Activated CD8-positive, alpha-beta memory T cell treated with anti-CD3 and anti-CD28 coated beads, Interleukin-2, amount 50 U/mL, for 48 hours (primary cell): Measurements from ENCODE around the gene XRN2.
"Not testable (repeated sequence)": the region's sequence is repeated elsewhere in the genome, so short reads cannot be mapped to it uniquely, and the experiment has no call there.

ENCODE experiments used
- DNase-seq: peaks from one replicate; pipeline ENCODE4 v3.0.0-alpha.2; 2020

The XRN2 gene

DNA sequence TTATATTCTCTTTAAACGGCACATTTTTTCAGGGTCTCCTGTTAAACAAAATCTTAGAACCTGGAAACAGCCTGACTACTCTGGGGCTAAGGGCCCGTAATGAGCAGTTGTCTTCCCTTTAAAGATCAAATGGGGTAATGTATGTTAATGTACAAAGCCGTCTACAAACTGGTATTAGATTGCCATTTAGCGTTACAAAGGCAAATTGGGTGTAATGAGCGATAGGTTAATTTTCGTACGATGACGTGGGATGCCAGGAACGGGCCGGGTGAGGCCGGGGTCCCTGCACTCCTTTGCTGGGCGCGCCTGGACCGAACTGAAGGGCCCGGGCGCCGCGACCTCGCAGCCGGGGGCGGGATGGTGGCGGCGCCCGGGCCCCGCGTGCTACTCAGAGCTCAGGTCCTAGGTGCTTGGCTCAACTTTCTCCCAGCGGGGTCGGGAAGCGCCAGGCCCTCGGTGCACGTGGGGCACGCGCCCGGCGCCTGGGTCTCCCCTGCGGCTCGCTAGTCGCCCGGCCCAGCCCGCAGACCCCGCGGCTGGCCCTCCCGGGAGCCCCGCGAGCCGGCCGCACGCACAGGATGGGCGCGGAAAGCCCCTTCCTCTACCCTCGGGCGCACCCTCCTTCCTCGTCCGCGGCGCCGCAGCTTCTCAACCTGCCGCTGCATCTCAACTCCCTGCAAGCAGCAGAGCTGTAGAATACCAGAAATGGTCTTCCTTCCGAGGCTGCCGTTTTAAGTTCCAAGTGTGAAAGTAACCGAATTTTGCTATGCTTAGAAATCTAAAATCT is 88.2 kb downstream of the XRN2 start:
- DNase-seq, result peak; percentile 55

DNA sequence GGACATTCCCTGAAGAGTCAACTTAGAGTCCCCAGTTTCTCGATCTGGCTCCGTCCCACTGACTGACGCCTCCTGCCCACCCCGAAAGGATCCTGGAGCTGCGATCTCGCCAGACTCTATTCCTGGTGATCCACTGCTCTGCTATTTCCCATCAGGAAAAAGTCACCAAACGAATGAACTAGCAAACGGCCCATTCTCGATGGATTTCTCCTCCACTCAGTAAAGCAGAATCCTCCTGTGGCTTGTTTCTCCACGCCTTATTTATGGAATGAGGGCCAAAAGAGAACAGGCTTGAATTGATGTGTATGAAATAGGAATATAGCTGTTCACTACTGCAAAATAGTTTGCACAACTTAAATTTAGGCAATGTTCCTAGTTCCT is 88.8 kb downstream of the XRN2 start:
- no peak for DNase-seq

DNA sequence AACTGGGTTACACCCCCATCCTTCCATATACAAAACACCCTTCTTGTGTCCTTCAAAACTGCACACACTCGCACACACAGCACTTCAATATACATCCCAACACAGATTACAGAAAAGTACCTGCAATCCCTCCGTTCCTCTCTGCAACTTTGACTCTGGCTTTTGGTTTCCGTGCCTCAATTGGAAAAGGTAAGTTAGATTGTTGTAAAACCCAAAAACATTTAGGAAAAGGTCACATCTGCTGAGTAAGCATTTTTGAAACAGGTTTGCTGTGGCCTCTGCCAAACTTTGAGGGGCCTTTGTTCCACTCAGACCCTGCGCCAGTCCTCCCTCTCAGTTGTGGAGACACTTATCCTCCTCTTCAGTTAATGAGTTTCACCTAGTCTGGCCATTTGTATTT is 90.0 kb downstream of the XRN2 start:
- DNase-seq, result no peak

DNA sequence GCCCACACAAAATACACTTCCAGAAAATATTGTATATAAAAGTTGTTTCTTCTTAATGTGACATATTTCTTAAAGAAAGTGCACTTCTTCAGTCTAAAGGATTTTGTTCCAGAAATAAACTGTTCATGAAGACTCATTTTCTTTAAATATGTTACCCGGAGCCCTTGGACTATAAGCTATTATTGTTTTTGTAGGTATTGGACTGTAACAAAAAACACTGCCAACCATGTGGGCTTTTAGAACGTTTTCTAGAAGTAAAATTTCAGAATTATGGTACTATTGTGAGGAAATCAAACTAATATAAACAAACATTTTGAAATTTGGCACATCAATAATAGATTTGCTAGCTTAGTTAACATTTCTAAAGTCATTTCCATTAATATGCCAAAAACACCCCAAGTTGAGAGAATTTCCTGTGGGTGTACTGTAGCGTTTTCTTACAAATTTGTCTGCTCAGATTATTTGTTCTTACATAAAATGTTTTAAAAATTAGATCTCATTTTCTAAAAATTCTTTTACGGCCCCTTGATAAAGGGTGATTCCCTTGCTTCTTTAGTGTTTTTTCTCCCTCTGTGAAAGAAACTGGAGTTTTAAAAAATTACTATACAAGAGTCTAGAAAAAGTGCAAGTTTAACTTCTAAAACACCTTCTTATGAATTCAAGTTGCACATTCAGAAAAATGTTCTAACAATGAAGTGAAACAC is 90.8 kb downstream of the XRN2 start:
- DNase-seq, result no peak

DNA sequence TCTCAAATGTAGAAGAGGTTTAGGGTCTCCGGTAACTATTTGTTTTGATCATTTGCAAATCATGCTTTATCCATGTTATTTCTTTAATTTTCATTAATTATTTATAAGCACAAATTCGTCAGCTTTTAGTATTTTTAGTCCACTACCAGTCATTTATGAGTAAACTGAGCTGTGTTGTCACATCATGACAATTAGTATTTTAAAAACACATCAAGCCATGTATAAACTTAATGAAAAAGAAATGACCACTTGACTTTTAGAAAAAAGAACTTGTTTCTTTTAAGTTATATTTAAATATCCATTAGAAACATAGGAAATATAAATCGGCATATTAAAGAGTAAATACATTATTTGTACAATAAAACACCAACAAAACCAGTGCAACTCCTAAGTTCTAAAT is 91.4 kb downstream of the XRN2 start:
- no peak for DNase-seq

DNA sequence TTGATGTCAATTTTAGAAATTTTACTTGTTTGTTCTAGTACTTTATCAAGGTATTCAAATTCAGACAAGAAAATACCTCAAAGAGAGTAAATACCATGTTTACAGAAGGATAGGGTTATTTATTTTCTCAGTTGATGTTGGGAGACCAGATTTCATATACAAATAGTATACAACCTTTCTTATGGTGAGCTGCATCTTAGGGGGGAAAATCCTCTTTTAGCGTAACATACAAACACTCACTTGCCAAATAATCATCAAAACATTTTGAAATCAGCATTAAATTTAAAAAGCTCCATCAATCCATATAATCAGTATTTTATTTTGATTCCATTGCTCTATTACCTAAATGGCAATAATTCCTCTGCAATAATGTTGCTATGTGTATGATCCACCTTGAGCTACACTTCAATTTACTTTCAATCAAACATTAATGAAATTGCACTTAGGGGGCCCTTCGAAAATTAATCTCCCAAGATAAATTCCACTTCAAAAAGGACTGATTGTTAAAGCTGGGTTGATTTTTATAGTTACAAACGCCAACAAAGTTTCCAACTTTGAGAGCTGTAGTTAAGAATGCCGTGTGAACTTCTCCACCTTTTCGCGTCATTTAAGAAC is 92.0 kb downstream of the XRN2 start:
- DNase-seq, result no peak

DNA sequence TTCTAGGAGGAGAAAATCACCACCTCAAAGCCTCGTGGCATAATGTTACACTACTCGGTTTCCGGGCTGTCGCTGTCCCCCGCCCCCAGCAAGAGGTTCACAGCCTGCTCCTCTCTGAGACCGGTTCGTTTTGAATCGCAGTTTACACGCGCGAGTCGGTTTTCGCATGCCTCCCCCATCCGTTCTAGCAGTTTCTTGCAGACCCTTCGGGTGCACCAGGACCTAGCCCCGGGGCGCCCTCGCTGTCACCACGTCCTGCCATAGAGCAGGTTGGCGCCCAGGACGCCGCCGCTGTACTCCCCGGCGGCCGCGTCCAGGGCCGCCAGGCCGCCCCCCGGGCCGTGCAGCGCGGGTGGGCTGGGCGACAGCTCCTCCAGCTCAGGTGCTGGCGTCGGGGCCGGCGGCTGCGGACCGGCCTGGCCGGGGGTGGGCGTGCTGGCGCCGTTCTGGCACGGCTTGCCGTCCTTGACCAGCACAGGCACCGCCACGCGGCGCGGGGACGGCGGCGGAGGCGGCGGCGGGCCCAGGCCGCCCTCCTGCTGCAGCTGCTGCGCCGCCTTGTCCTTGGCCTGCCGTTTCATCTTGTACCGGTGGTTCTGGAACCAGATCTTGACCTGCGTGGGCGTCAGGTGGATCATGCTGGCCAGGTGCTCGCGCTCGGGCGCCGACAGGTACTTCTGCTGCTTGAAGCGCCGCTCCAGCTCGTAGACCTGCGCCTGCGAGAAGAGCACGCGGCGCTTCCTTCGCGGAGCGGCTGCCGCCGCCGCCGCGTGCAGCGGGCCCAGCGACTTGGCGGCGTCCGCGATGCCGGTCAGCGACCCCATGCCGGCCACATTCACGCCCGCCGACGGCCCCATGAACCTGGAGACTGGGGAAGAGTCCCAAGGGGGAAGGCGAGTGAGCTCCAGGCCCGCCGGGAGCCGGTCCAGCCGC is 92.8 kb downstream of the XRN2 start:
- peak; percentile 66 for DNase-seq

DNA sequence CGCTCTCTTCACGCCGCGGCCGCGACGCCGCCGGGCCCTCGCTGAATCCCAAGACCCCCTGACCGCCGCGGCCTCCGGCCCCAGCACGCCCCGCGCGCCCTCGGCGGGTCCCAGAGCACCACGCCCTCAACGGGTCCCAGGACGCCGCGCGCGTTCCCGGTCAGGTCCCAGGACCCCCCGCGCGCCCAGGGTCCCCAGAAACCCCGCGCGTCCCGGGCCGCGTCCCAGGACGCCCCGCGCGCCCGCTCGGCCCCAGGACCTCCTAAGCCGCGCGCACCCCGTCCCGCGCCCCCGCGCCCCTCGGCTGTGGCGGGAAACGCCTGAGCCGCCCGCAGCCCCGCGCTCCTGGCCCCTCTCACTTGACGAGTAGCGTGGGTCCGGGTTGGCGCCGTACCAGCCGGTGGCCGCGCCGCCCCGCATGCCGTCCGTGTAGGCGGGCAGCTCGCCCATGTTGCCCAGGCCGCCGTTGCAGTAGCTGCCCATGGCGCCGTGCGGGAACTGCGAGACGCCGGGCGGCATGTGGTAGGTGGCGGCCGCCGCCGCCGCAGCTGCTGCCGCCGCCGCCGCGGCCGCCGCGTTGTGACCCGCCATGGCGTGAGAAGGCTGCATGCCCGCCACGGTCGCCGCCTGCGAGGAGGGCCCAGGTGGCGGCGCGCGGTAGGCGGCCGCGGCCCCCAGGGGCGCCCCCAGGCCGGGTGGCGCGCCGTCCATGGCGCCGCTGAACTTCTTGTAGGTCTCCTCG is 93.6 kb downstream of the XRN2 start:
- peak; percentile 63 for DNase-seq

DNA sequence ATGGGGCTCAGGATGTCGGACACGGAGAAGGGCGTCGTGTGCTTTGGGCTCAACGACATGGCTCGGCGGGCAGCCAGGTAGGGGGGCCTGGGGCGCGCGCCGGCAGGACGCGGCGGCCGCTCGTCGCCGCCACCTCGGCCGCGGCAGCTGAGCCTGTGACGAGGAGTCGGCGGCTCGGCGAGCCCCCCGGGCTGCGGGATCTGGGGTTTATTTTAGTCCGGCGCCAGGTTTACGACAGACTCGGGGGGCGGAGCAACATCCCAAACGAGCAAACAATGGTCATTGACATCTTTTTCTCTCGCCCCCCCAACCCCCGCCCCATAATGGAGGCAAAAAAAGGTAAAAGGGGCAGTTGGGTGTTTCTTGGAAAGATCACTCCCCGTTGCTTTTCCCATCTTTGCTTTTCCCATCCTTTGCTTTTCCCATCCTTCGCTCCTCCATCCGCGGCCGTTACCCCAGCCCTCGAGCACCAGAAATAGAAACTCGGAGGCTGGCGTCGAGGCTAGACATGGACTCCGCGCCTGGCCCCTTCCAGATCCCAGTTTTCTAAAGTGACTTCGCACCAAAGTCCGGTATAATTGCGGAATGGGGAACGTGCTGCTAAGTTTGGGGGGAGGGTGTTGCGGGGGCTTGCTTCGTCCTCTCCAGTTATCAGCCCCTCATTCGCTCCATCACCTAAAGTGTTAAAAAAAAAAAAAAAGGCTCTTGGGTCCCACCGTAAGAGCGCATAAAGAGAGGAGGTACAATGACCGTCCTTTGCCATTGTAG is 94.4 kb downstream of the XRN2 start, which contains the start of gene NKX2-4:
Gene NKX2-4 (minus strand): TSS at position 186 of the 768 bp plus-strand sequence. CDS start 127 bp downstream, at position 59.
- no peak for DNase-seq

DNA sequence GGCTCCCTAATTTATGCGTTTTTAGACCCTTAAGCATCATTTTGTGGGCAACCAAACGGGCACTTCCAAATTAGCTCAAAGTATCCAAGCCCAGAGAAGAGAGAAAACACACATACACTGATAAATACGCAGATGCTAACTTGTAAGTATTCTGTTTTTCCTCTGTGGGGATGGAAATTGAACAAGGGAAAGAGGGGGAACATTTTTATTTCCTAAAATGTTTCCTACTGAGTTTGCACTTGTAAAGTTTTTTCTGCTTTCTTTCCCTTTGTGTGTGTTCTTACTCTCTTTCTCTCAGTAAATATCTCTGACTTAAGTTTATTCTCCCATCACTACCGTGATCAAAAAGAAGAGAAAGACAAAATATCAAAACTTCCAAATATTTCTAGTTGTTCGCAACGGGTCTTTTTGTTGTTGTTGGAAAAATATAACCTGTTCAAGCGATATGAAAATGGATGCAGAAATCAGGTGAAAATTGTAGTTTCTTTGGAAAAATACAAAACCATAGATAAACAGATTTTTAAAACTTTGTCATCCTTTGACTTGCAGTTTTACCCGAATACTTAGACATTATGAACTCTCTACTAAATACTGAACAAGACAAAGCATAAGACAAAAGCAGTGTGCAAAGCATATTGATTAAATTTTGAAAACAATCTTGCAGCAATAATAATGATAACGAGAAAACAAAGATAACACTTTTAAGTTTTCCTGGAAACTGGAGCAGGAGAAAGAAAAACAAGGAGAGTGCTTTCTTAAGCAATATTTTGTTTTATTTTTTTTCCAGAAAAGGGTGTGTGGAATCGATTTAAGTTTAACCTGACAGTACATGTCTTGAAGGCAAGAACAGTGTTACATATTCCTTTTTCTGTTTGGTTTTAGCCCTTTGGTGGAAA is 95.2 kb downstream of the XRN2 start:
- DNase-seq, result no peak

DNA sequence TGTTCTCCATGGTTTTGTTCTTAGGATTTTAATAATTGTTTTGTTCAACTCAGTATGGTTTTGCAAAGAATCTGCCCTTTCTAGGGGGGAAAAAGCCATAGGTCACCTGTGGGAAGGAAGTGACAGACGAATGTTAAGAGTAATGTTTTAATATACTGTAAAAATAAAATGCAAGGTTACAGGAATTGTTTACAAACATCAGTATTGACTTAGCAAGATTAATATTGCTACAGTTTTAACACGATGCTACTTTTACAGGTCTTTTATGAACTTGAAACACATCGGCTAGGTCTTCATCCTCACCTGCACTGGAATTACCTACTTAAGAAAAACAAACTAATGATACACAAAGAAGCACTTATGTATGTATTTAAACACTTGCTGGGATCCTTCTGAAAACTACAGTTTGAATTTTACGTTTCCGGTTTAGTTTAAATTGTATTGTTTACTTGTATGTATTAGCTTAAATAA is 95.9 kb downstream of the XRN2 start:
- no peak for DNase-seq

DNA sequence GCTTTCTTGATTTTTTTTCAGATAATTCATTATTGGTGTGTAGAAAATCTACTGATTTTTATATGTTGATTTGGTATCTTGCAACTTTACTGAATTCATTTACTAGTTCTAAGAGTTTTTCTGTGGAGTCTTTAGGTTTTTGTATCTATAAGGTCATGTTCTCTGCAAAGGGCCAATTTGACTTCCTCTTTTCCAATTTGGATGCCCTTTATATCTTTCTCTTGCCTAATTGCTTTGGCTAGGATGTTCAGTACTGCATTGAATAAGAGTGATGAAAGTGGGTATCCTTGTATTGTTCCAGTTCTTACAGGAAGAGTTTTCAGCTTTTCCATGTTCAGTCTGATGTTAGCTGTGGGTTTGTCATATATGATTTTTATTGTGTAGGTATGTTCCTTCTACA is 108.6 kb downstream of the XRN2 start:
- no peak for DNase-seq

DNA sequence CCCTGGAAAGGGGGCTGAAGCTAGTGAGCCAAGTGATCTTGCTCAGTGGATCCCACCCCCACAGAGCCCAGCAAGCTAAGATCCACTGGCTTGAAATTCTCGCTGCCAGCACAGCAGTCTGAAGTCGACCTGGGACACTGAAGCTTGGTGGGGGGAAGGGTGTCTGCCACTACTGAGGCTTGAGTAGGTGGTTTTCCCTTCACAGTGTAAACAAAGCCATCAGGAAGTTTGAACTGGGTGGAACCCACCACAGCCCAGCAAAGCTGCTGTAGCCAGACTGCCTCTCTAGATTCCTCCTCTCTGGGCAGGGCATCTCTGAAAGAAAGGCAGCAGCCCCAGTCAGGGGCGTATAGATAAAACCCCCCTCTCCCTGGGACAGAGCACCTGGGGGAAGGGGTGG is 110.9 kb downstream of the XRN2 start:
- not testable (repeated sequence) for DNase-seq

DNA sequence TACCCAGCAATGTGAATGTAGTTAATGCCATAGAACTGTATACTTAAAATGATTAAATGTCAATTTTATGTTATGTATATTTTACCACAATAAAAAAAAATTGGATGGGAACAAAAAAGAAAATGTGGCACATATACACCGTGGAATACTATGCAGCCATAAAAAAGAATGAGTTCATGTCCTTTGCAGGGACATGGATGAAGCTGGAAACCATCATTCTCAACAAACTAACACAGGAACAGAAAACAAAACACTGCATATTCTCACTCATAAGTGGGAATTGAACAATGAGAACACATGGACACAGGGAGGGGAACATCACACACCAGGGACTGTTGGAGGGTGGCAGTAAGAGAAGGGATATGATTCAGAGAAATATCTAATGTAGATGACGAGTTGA is 116.0 kb downstream of the XRN2 start:
- not testable (repeated sequence) for DNase-seq

DNA sequence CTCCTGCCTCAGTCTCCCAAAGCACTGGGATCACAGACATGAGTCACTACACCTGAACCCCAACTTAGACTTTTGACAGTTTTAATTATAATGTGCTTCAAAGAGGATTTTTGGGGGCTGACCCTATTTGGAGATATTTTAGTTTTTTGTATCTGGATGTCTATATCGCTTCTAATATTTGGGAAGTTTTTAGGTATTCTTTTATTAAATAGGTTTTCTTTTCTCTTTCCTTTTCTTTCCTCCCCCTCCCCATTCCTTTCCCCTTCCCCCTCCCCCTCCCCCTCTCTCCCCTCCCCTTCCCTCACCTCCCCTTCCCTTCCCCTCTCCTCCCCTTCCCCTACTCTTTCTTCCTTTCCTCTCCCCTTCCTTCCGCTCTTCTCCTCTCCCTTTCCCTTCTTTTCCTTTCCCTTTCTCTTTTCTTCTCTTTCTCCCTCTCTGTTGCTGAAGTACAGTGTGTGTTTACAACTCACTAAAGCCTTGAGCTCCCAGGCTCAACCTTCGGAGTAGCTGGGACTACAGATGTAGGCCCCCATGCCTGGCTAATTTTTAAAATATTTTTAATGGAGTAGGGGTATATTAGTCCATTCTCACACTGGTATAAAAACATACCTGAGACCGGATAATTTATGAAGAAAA is 118.6 kb downstream of the XRN2 start:
- DNase-seq, result no peak

DNA sequence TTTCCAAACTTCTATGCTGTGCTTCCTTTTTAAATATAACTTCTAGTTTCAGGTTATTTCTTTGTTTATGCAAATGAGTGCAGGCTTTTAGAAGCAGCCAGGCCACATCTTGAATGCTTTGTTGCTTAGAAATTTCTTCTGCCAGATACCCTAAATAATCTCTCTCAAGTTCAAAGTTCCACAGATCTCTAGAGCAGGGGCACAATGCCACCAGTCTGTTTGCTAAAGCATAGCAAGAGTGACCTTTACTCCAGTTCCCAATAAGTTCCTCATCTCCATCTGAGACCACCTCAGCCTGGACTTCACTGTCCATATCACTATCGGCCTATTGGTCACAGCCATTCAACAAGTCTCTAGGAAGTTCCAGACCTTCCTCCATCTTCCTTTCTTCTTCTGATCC is 120.6 kb downstream of the XRN2 start:
- DNase-seq, result not testable (repeated sequence)

DNA sequence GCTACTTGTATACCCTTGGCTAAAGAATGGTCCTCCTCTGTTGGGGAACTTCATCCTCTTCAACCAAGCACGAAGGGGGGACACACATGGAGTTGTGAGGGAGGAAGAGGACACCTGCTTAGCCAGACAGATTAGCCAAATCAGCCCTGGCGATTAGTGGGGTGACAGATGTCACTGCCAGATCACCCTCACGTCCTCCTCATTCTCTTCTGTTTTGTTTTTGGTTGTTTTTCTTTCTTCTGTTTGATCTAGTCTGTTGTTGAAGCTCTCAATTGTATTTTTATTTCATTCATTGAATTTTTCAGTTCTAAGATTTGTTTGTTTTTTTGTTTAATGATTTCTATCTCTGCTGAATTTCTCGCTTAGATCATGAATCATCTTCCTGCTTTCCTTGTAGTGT is 121.7 kb downstream of the XRN2 start:
- DNase-seq, result no peak

DNA sequence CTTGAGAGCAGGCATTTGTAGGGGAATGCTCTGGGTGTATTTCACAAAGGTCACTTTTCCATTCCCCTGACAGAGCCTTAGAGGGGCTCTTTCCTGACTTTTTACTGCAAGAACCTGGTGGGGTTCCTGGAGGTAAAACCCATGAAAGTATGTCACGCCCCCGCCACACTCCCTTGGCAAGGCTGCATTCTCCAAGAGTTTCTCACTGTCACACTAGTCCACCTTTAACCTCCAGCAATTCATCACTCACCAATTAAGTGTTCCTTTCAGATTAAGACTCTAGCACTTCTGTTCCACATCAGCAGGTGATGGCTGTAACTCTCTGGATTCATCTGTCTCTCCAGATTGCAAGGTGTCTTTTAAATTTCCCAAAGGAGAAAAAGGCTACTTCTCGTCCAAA is 126.9 kb downstream of the XRN2 start:
- DNase-seq, result no peak

DNA sequence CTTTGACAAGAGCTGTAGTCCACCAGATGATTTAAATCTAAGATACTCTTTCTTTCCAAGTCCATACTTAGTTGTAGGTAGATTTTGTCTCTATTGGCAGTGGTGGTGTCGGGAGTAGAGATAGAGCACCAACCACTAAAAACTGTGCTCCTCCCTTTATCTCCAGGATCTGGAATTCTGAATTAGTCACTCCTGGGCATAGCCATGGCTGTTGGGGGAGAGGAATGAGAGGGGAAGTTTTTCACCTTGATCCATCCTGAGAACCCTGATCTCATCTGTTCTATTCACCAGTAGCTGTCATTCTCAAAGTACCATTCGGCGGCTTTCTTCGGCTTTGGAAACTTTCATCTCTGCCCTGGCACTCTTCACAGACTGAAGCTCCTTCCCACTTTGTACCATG is 129.8 kb downstream of the XRN2 start:
- no peak for DNase-seq
